SK-N-SH treated with all-trans-retinoic acid at 6 μM for 48 hours (cell line): ENCODE results near the gene KIAA0319L.
"Not testable (repeated sequence)": the region's sequence is repeated elsewhere in the genome, so short reads cannot be mapped to it uniquely, and the experiment has no call there.

Experiments used
- ATAC-seq: fragments of 200-7000 bp; cut with Tn5 transposase; 3 replicates; pipeline ENCODE4 v1.9.1; 2020; ENCODE audit warnings: mild to moderate bottlenecking, moderate library complexity
- ARNTL ChIP-seq: fragments of 450-650 bp; formaldehyde crosslinking; IDR thresholded peaks from 2 replicates; pipeline ENCODE4 v1.5.0; 2020; ENCODE audit warnings: low read depth, mild to moderate bottlenecking, moderate library complexity, borderline replicate concordance
- BACH2 ChIP-seq: fragments of 250-450 bp; sonication (Bioruptor Pico); IDR thresholded peaks from 2 replicates; pipeline ENCODE4 v1.9.0; 2021; ENCODE audit warnings: mild to moderate bottlenecking, borderline replicate concordance
- CSDC2 ChIP-seq: fragments of 250-450 bp; sonication (Bioruptor Pico); IDR thresholded peaks from 2 replicates; pipeline ENCODE4 v1.5.0; 2020; ENCODE audit warnings: mild to moderate bottlenecking, moderate library complexity
- CSRNP3 ChIP-seq: fragments of 250-450 bp; sonication (Bioruptor Pico); IDR thresholded peaks from 2 replicates; pipeline ENCODE4 v1.5.1; 2021; ENCODE audit warnings: mild to moderate bottlenecking, moderate library complexity
- GLIS3 ChIP-seq: fragments of 250-450 bp; sonication (Bioruptor Pico); IDR thresholded peaks from 2 replicates; pipeline ENCODE4 v1.5.0; 2020; ENCODE audit warnings: mild to moderate bottlenecking, moderate library complexity
- ISL1 ChIP-seq: fragments of 250-450 bp; sonication (Bioruptor Pico); IDR thresholded peaks from 2 replicates; pipeline ENCODE4 v2.1.2; 2022; ENCODE audit warnings: mild to moderate bottlenecking, moderate library complexity
- OSR1 ChIP-seq: fragments of 250-450 bp; sonication (Bioruptor Pico); IDR thresholded peaks from 2 replicates; pipeline ENCODE4 v1.8.0; 2022; ENCODE audit warnings: moderate library complexity, mild to moderate bottlenecking, inconsistent platforms
- PATZ1 ChIP-seq: fragments of 250-450 bp; sonication (Bioruptor Pico); IDR thresholded peaks from 2 replicates; pipeline ENCODE4 v1.8.0; 2020; ENCODE audit warnings: mild to moderate bottlenecking, moderate library complexity, borderline replicate concordance
- POU6F1 ChIP-seq: fragments of 250-450 bp; sonication (Bioruptor Pico); IDR thresholded peaks from 2 replicates; pipeline ENCODE4 v1.8.0; 2021; ENCODE audit warnings: low read depth, mild to moderate bottlenecking, moderate library complexity, borderline replicate concordance
- PPARA ChIP-seq: fragments of 250-450 bp; sonication (Bioruptor Pico); IDR thresholded peaks from 2 replicates; pipeline ENCODE4 v1.5.0; 2020; ENCODE audit warnings: mild to moderate bottlenecking, borderline replicate concordance
- RARB ChIP-seq: fragments of 250-450 bp; sonication (Bioruptor Pico); IDR thresholded peaks from 2 replicates; pipeline ENCODE4 v1.8.0; 2021; ENCODE audit warnings: mild to moderate bottlenecking, moderate library complexity
- SNAI2 ChIP-seq: fragments of 250-450 bp; sonication (Bioruptor Pico); IDR thresholded peaks from 2 replicates; pipeline ENCODE4 v1.5.0; 2020; ENCODE audit warnings: mild to moderate bottlenecking, moderate library complexity
- TCF4 ChIP-seq: fragments of 250-450 bp; sonication (Bioruptor Pico); IDR thresholded peaks from 2 replicates; pipeline ENCODE4 v1.8.0; 2021; ENCODE audit warnings: mild to moderate bottlenecking, moderate library complexity, borderline replicate concordance
- TOX ChIP-seq: fragments of 250-450 bp; sonication (Bioruptor Pico); IDR thresholded peaks from 2 replicates; pipeline ENCODE4 v1.8.0; 2021; ENCODE audit warnings: mild to moderate bottlenecking, moderate library complexity, borderline replicate concordance
- TSHZ2 ChIP-seq: fragments of 250-450 bp; sonication (Bioruptor Pico); IDR thresholded peaks from 2 replicates; pipeline ENCODE4 v1.5.0; 2020; ENCODE audit warnings: mild to moderate bottlenecking, moderate library complexity
- ZC3H10 ChIP-seq: fragments of 250-450 bp; sonication (Bioruptor Pico); IDR thresholded peaks from 2 replicates; pipeline ENCODE4 v1.5.1; 2021; ENCODE audit warnings: mild to moderate bottlenecking, moderate library complexity
- ZFP3 ChIP-seq: fragments of 250-450 bp; sonication (Bioruptor Pico); IDR thresholded peaks from 2 replicates; pipeline ENCODE4 v1.5.0; 2020; ENCODE audit warnings: mild to moderate bottlenecking, moderate library complexity
- ZFP30 ChIP-seq: fragments of 450-650 bp; formaldehyde crosslinking; IDR thresholded peaks from 2 replicates; pipeline ENCODE4 v1.5.0; 2022; ENCODE audit warnings: mild to moderate bottlenecking, moderate library complexity
- ZNF565 ChIP-seq: fragments of 450-650 bp; formaldehyde crosslinking; conservative IDR thresholded peaks from 2 replicates; pipeline ENCODE4 v1.5.0; 2020; ENCODE audit warnings: low read depth, mild to moderate bottlenecking, moderate library complexity
- ZNF70 ChIP-seq: fragments of 450-650 bp; formaldehyde crosslinking; IDR thresholded peaks from 2 replicates; pipeline ENCODE4 v1.5.0; 2020; ENCODE audit warnings: mild to moderate bottlenecking, moderate library complexity
- ZNF8 ChIP-seq: fragments of 450-650 bp; formaldehyde crosslinking; IDR thresholded peaks from 2 replicates; pipeline ENCODE4 v1.5.0; 2020; ENCODE audit warnings: mild to moderate bottlenecking, moderate library complexity

The KIAA0319L gene

GRCh38 chr1:35577071-35577998 is 20.1 kb upstream of the KIAA0319L start:
- no peak for TF ChIP-seq ZFP30 (CRISPR knock-in tag)
- no peak for TF ChIP-seq ZNF565 (CRISPR knock-in tag)
- no peak for TF ChIP-seq ARNTL (CRISPR knock-in tag)
- TF ChIP-seq TOX (CRISPR knock-in tag) = no peak
- TF ChIP-seq ZNF8 (CRISPR knock-in tag) = no peak
- no peak for TF ChIP-seq TSHZ2 (CRISPR knock-in tag)
- no peak for TF ChIP-seq CSDC2 (CRISPR knock-in tag)
- TF ChIP-seq ZNF70 (CRISPR knock-in tag) = no peak
- no peak for TF ChIP-seq SNAI2 (CRISPR knock-in tag)
- TF ChIP-seq RARB (CRISPR knock-in tag) = no peak
- TF ChIP-seq CSRNP3 (CRISPR knock-in tag) = no peak
- no peak for TF ChIP-seq OSR1 (CRISPR knock-in tag)
- no peak for TF ChIP-seq GLIS3
- TF ChIP-seq BACH2 (CRISPR knock-in tag) = no peak
- no peak for TF ChIP-seq ISL1 (CRISPR knock-in tag)
- no peak for TF ChIP-seq PPARA
- no peak for TF ChIP-seq POU6F1 (CRISPR knock-in tag)
- ATAC-seq = no peak

GRCh38 chr1:35576766-35577070 is 19.5 kb upstream of the KIAA0319L start:
- not testable (repeated sequence) for ATAC-seq

- ATAC-seq = no peak
- TF ChIP-seq TCF4 (CRISPR knock-in tag) = no peak
- TF ChIP-seq ZC3H10 = no peak
- no peak for TF ChIP-seq PATZ1 (CRISPR knock-in tag)
- no peak for TF ChIP-seq PPARA
- TF ChIP-seq ZFP30 (CRISPR knock-in tag) = no peak
- no peak for TF ChIP-seq ARNTL (CRISPR knock-in tag)
- no peak for TF ChIP-seq ZNF565 (CRISPR knock-in tag)
- no peak for TF ChIP-seq CSDC2 (CRISPR knock-in tag)
- TF ChIP-seq TOX (CRISPR knock-in tag) = no peak
- TF ChIP-seq ZNF70 (CRISPR knock-in tag) = no peak
- TF ChIP-seq ISL1 (CRISPR knock-in tag) = no peak
- no peak for TF ChIP-seq ZFP3 (CRISPR knock-in tag)
- no peak for TF ChIP-seq OSR1 (CRISPR knock-in tag)
Observed at GRCh38 chr1:35576061-35576765, 19.0 kb upstream of the KIAA0319L start.
